ENCODE data around the gene UNC13C. TPM values are rescaled to one million over a fixed set of nuclear protein-coding genes. Genes with fewer than 3 reads are reported as not detected.

The UNC13C gene
- polyA plus RNA-seq, 1 donor, result 11.3 TPM

DNA sequence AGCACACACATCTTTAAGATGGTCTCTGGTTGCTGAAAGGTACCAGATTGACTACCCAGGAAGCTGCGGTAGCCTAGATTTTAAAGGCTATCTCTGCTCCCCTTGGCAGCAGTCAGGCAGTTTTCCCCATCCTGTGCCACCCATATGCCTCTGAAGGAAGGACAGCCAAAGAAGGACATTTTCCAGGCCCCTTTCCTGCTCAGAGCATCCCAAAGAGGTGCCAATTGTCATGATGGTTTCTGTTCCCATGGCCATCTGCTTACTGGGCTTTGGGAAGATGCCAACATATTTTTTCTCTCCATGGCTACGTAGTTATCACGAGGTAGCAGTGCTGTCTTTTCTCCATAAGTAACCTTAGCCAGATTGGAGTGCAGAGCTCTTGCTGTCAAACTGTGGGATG, 39.7 kb downstream of the UNC13C start:
- DNase-seq, result no peak

DNA sequence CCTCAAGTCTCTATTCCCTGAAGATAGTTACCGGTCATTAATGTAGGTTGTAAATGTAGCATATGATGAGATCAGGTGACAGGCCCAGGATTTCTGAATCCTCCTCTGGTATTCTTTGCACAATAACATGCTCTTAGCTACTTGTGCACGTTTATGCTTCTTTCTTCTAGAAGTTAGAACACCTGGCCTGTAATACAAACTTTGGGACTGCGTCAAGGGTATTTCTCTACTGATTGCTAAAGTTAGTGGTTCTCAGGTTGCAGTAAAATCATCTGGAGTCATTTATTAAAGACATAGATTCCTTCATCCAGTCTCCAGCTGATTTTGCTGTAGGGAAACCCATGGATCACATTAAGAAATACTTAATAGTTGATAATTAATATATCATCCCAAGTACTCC, 48.0 kb downstream of the UNC13C start:
- no peak for DNase-seq

DNA sequence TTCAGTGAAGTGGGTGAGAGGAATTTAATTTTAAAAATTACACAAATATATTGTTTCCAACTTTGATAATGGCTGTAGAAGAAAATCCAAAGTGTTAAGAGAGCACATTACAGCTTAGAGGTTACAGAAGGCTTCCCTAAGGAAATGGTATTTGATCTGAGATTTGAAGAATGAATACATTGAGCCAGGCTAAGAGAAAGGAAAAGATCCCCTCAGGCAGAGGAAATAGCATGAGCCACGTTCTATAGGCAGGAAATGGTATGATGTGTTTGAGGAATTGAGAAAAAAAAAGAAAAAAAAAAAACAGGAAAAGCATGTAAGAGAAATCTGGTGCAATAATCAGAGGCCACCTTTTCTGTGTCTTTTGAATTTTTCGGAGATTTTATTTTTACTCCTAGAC, 48.6 kb downstream of the UNC13C start:
- no peak for DNase-seq

DNA sequence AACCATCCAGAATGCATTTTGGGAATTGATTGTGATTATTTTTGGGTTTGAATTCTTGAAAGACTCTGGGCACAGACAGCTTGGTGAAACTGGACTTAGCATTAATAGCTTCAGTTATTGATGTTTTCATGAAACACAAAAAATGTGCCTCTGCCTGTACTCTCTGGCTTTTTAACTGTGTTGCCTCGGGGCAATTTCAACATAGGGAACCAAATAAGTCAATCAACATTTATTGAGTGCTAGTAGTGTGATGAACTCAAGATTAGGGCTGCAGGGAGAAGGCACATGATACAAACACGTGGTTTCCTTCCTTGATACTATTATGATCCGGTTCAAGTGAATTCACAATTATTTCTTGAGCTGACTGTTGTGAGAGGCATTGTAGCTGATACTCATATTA, 50.8 kb downstream of the UNC13C start:
- DNase-seq, result no peak

DNA sequence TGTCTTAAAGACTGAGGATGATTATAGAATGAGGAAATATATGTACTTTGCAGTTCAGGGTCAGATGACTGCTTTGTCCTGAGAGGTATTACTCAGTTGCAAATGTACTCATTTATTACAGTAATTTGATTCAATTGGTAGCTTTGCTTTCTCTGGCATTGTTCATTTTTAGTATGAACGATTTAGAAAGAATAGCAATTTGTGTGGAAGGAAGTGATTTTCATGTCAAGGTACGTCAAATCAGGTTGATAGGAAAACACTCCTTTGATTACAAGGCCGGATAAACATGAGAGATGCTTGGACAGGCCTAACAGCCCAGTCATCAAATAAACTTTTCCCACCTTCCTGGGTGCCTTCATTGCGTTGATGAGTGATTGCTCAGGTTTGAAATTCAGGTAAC, 53.8 kb downstream of the UNC13C start:
- no peak for DNase-seq

DNA sequence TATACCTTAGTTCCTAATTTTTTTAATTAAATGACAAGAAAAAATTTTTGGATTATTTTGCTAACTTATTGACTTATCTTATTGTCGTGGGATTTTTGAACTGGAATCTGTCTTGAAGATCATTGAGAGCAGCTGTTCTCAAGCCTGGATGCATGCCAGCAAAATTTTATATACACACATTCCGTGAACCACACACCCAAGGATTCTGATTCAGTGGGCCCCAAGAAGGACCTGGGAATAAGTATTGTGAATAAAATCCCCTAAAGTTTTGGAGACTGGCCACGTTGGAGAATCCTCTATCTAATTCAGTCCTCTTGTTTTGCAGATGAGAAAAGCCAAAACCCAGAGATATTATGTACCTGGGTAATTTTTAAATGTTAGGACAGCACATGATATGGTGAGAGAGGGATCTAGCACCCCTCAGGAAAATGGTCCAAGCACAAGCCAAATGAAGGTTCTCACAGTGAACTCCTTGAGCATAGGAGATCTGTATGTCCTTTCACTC, 55.2 kb downstream of the UNC13C start:
- no peak for DNase-seq

DNA sequence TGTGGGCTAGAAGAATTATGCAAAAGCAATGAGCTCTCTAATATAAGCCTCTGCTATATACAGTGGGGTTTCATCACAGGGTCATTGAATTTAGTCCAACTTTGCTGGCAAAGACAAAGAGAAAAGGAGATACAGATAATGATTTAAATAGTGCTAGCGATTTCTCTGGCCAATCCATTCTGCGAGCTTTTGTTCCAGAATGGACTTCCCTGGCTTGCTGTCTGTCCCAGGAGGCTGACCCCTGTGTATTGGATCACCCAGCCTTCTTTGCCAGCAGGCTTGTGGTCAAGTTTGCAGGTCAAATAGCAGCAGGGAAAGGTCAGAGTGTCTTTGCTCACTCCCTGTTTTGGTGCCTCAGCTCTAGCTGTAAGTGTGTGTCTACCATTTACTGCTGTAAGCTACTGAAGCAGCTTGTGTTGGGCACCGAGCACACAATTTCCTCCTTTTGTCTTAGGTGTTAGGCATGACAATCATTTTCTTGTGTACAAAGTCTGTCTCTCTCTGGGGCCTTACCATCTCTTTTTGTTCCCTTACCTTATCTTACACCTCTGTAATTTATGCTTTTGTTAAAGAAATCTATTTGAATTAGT, 55.7 kb downstream of the UNC13C start:
- DNase-seq, result no peak

DNA sequence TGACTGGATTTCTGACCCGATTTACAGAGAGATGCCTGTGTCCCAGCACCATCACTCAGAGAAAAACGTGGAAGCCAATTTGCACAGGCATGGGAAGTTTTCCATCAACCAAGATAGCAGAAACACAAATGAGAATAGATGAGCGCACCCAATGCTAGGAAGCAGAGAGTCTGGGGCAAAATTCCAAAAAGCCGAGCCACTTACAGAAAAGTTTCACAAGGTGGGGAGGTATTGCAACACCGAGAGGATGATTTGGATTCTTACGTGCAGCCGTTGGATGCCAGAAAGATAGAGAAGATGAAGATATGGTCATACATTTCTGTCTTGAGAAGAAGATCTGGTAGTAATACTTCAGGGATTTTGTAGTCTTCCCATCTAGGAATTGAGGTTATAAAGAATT, 57.4 kb downstream of the UNC13C start:
- DNase-seq, result no peak

DNA sequence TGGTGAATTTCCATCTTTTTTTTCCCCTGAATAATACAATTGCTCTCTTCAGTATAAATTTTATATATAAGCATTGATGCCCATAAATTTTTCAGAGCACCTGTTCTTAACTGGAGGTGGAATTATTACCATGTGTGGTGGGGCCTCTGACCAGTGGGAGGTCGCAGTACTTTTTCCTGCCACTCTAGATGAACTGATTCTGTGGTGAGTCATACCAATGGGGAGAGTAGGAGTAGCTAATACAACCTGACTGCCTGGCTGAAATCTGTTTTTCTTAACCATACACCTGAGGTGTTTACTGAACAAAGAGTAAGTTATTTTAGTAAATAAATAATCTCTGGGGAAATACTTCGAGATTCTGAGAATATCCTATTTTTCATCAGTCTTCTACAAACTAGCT, 67.2 kb downstream of the UNC13C start:
- no peak for DNase-seq

DNA sequence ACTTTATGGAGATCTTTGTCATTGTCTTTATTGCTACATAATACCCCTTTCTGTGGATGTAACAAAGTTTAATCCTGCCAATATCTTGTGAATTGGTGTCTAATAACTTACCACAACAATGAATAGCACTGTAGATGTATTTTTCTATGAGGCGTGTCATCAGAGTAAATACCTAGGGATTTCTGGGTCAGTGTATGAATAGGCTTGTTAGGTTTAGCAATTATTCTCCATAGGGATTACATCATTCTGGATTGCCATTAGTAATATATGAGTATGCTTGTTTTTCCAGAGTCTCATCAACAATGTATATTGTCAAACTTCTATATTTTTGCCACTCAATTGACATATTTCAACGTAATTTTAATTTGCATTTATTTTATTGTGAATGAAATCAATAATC, 67.9 kb downstream of the UNC13C start:
- no peak for DNase-seq

DNA sequence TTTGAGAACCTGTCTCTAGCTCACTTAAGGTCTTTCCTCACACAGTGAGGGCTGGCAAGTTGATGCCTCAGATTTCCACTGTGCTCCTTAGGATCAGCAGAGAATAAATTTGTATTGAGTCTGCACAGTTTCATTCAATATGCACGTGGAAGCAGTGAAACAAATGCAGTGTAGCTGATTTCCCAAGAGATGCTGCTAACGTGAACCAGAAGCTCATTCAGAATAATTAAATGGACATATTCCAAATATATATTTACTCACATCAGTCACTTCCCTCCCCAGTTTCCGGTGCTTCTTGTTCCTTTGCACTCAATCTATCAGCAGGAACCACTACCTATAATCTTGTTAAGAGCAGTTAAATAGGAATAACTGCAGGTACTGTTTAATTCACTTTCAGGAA, 86.1 kb downstream of the UNC13C start:
- DNase-seq, result no peak

DNA sequence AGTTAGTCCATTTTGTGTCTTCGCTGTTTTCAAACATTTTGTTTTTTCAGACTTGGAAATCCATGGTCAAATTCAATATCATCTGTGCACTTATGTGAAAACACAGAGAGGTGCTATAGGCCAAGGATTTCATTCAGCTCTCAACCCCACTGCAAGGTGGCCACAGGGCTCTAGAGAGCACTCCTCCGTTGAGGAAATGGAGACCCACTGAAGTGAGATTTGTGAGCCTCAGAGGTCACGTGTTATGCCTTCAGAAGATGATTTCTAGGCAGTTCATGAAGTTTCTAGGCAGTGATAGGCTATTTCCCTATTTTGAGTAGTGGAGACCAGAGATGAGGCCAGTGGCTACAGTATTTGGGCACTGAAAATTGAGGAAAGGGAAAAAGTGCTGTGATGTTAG, 88.2 kb downstream of the UNC13C start:
- no peak for DNase-seq

DNA sequence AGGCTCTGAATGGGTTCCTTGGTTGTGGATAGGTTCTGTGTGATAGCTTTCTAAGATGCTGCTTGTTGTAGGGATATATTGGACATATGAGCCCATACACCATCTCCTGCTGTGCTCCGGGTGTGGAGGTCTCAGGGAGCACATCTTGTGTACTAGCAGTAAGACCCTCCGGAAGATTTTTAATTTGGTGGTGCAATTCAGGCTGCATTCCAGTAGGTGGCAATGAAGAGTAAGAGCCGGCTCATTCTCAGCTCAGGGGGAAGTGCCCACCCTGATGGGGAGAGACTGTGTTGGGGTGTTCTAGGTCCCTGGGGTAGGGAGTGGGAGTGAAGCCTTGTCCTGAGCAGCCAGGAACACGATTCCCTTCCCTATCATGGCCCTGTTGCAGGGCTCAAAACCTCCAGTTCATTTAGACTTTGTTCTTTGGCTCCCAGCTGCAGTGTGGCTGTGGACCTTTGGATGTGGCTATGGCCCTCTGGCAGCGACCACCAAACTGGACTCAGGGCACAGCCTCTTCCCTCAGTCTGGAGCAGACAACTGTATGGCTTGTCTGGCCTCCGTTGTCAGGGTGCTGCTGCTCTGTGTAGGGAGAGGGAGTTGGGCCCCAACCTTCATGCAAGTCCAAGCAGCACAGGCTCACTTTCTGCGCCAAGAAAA, 104.7 kb downstream of the UNC13C start:
- DNase-seq, result peak; percentile 20

DNA sequence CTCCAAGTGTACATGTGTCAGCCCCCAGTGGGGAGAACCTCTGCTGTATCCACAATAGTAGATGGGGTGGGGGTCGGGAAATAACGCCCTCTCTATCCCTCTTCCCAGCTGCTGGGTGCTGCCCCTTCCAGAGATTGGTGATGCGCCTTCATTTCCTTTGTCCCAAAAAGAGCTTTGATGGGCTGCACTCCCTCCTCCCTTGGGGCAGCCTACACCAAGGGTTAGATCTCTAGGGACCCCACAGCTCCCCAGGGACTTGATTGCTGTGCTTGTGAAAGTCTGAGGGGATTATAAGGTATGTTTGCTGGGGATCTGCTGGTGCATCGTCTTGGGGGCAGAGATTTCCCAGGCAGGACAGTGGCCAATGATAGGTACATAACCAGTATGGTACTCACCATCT, 105.3 kb downstream of the UNC13C start:
- no peak for DNase-seq

DNA sequence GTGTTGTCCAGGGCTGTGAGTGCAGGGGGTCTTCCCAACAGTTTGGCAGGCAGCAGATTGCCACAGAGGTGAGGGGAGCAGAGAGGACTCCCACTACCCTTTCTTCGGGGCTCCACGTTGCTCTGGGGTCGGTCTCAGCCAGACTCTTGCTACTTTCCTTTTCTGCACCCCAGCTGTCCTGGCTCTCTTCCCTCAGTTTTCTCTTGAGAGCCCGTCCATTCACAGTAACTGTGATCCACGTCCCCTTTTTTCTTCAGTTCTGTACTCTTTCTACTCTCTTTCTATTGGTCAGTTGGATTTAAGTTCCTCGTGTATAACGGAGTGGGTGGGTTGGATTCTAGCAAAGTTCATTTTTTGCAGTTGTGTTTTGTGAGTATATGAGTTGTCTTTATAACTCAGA, 105.8 kb downstream of the UNC13C start:
- no peak for DNase-seq

DNA sequence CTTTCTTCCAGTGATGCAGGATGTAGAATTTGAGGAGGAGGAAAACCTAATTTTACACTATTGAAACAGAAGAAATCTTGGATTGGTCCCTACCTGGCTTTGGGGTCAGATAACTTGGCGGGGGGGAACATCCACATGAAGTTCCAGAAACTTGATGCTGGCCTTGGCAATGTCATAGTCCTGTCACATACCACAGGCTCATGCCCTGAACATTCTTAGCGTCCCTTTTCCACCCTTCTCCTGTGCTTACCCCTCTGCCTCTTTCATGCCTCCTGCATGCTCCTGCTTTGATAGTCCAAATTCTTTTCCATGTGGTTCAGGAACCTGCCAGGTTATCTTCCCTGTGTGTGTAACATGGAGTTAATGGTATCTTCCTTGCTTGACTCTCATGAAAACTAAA, 110.6 kb downstream of the UNC13C start:
- DNase-seq, result no peak

DNA sequence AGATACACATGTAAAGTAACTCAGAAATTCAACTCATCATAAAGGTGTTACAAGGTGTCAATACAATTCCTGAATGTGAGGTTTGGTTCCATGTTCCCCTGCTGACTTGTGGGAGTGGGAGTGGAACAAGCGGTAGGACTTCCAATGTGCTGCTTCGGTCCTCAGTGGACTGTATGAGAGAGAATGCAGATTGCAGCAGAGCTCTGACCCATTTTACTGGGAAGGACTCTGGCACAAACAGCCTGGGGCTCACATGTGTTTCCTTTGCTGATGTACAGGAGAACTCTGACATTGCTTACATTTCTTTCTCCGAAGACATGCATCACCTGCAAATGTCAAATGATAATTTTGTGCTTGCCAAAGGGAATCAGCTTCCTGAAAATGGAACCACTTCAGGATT, 111.5 kb downstream of the UNC13C start:
- DNase-seq, result no peak

DNA sequence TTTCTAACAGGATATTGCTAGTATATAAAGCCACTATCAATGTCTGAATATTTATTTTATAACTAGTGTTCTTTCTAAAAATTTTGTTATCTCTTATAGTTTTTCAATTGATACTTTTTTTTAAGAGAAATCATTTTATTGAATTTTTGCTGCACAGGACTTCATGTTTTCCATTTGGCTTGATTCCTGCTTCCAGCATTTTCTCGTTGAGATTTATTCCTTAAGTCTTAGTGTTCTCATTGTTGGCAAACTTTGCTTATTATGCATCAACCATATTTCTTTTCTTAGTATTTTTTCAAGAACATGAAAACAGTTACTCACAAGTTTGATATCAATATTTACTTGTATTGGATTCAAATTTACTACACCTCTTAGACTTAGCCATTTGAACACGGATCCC, 113.4 kb downstream of the UNC13C start:
- no peak for DNase-seq

DNA sequence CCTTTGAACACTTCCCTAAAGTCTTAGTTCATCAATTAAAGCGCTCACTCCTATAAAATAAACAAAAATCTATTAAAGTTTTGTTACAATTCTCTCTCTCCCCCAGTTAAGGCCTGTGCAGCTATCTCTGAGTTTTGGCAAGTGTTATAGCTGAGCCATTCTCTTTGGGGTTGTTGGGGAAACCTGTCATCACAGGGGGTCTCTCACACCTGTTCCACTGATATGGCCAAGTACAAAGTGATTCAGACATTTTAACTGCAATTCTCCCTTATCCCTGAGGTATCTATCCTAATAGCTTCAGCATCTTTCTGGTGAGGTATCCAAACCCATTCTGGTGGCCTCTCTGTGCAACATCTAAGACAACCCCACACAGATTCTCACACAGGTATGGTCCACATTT, 116.4 kb downstream of the UNC13C start:
- no peak for DNase-seq

DNA sequence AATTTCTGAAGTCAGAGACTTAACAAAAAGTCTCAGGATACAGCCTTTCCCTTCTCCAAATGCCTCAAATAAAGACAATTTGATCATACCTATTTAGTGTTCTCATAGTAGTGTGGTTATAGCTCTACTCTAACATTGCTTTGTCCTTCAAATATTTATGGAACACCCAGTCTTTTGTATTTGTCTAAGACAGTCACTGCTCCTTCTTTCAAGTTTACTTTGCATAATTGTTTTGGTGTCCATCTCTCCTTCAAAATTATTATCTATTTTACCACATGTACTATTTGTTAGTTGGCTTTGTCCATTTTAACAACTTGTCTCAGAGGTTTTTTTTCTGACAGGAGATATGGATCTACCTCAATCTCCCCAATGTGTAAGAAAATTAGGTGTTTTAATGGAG, 118.8 kb downstream of the UNC13C start:
- DNase-seq, result no peak

DNA sequence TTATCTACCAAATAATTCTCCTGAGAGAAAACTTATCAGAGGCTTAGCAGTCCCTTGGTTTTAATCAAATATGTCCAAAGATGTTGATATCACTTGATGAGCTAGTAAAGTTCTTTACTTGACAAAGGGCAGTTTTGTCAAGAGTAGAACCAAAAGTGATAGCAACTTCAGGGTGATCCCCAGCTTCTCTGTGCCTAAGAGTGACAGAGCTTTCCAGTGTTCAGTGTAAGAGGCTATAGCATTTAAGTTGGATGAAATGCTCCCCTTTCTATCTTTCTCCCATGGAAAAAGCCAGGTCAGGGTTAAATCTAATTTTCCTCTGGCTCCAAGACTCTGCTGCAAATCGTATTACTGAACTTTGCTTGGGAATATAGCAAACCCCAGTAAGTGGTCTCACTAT, 120.8 kb downstream of the UNC13C start:
- DNase-seq, result no peak

DNA sequence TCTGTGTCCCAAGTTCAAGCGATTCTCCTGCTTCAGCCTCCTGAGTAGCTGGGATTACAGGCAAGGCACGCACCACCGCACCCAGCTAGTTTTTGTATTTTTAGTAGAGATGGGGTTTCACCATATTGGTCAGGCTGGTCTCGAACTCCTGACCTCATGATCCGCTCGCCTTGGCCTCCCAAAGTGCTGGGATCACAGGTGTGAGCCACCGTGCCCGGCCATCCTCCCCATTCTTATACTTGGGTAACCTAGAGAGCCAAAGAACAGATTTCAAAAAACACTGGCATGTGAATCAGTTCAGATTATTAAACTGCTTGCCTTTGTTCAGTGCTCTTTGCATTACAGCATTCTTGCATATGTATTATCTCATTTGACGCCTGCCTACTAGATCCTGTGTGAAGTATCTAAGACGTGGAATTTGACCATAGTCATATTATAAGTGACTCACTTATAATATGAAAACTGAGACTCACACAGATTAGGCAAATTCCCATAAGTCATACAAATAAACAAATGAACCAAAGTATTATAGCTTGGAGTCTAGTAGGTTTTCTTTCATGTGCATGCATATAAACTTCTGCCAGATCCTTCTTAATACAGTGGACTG, 123.5 kb downstream of the UNC13C start:
- DNase-seq, result no peak

DNA sequence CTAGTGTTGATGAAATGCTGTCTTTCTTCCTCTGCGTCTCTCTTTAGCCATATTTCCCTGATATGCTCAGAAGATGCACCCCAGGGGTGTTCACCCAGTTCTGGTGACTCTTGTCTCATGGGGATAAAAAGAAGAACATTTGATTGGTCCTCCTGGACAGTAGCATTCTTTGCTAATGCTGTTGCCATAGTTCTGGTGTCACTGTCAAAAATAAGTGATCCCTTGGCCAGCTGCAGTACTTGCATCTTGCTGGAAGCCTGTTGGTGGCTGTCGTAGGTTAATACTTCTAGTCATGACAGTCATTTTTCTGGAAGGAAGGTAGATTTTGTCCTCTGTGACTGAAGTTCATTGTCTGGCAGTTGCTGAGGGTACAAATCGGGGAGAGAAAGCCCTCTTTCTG, 124.5 kb downstream of the UNC13C start:
- DNase-seq, result no peak

DNA sequence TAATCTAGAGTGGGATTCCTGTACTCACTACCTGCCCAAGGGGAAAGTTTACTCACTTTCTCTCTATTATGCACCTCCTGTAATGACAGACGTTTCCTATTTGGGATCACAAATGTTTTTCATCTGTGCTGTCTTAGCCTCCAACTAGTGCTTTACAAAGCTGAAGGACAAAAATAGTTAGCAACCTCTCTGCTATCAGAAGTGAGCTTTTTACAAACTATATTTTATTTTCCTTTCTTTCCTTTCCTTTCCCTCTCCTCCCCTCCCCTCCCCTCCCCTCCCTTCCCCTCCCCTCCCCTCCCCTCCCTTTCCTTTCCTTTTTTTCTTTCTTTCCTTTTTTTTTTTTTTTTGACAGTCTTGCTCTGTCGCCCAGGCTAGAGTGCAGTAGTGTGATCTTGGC, 130.8 kb downstream of the UNC13C start:
- DNase-seq, result no peak
